Measurements from ENCODE around the gene GRB10. TPM values are rescaled to one million over a fixed set of nuclear protein-coding genes. Genes with fewer than 3 reads are reported as not detected.

Gene GRB10
- total and polyA plus RNA-seq, 5 experiments from 2014 or later: 0.47 to 2.9 (median 1.0) TPM

DNA sequence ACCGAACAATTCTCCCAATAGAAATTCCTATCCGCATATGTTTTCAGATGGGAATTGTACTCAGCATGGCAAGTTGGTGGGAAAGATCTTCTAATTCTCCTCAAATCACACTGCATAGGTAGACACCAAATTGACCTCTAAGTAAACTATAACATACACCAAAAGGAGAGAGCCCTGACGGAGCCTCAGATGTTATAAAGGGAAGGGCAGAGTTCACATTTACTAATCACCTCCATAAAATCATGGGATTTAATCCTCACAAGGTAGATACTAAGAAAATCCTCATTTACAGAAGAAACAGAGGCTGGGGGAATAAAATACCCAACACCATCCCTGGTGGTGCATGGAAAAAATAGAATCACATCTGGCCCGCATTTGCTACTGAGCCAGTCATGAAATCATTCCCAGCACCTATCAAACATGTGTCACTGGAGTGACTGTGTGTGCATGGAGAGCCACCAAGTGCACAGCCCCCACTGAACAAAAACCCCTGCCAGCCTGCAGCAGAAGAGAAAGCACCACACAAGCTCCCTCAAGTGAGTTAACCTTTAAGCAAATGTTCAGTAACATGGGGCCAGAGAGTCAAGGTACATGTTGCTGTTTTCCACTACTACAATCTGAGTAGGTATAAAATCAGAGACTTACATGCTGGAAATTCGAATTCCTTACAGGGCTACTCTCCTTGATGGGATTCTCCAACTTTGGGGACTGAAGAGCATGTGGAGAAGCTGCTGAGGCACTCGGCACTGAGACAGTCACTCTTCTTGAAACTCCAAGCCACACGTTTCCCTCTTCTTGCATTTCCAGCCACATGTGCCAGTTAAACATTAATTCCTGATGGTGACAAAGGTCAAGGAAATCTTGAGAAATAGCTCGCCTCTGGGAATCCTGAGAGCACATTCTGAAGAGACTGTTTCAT, 217.8 kb downstream of the GRB10 start, which contains the start of gene DDC:
Gene DDC (minus strand): TSS at position 766 of the 919 bp plus-strand sequence. CDS start 21,320 bp downstream, outside the sequence.
- DNase-seq (no peak), ATAC-seq (no peak)
- POLR2A ChIA-PET: no interaction called here
- H3K27me3 Mint-ChIP-seq: peaks cover 0 to 13% (median 9%) of the 10 kb centered on the region in 5 donors
- no peaks in the 10 kb centered on the region for H3K36me3 Mint-ChIP-seq
- H3K4me1 Mint-ChIP-seq: no peaks in the 10 kb centered on the region
- no peak within 1 kb of the TSS for H3K27ac Mint-ChIP-seq
- peaks cover 0 to 2% (median 0%) of the 10 kb centered on the region in 9 donors for H3K9me3 Mint-ChIP-seq
- no peak within 1 kb of the TSS for H3K4me3 Mint-ChIP-seq

DNA sequence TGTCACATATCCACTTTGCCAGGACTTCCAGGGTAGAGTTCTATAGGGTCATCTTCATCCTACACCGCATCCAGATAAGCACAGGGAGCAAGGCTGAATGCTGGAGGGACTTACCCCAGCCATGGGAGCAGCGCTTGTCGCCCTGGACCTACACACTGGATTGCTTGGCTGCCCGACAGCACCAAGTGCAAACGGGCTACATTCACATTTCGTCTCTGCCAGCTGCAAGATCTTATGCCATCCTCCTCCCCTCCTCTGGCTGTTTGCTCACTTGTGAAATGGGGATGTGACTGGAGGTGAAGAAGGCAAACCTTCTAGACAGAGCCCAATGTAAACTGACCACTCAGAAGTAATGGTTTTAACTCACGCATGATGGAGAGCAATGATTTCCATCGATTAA, 218.5 kb downstream of the GRB10 start:
- no peaks in the 10 kb centered on the region for H3K36me3 Mint-ChIP-seq
- H3K9me3 Mint-ChIP-seq: peaks cover 0 to 2% (median 0%) of the 10 kb centered on the region in 9 donors
- peaks cover 0 to 13% (median 9%) of the 10 kb centered on the region in 5 donors for H3K27me3 Mint-ChIP-seq
- POLR2A ChIA-PET: no interaction called here
- H3K27ac Mint-ChIP-seq: no peak overlapping the region
- H3K4me3 Mint-ChIP-seq: no peak overlapping the region
- no peaks in the 10 kb centered on the region for H3K4me1 Mint-ChIP-seq
- DNase-seq (no peak), ATAC-seq (no peak)

GRCh38 chr7:50562136-50562535, 220.6 kb downstream of the GRB10 start:
- peaks cover 7 to 24% (median 14%) of the 10 kb centered on the region in 5 donors for H3K27me3 Mint-ChIP-seq
- peaks cover 0 to 2% (median 0%) of the 10 kb centered on the region in 9 donors for H3K9me3 Mint-ChIP-seq
- no peak for DNase-seq
- POLR2A ChIA-PET: no interaction called here
- H3K27ac Mint-ChIP-seq: no peak overlapping the region
- ATAC-seq: no peak
- no peaks in the 10 kb centered on the region for H3K4me1 Mint-ChIP-seq
- H3K4me3 Mint-ChIP-seq: no peak overlapping the region
- H3K36me3 Mint-ChIP-seq: no peaks in the 10 kb centered on the region

DNA sequence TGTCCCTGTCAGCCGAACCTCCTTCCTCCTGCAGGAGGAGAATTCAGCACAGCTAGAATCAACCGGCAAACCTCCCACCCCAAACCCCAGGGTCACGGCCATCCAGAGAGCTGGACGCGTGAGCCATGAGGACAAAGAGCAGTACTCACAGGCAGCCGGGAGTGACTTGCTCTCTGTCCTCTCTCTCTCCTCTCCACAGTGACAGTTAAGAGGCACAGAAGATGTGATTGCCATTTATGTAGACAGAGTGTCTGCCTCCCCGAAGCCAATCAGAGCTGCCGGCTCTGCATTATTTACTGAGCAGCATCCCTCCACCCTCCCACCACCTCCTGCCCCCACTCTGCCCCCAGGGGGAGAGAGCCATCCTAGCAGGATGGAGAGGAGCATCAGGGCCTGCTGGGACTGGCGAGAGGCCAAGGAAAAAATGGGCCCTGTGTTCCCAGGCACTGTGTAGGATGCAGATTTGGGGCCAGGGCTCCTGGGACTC, 221.8 kb downstream of the GRB10 start:
- ATAC-seq (no peak), DNase-seq (no peak)
- Mint-ChIP-seq H3K27ac (no peak overlapping the region), H3K27me3 (peaks cover 7 to 29% (median 21%) of the 10 kb centered on the region in 5 donors), H3K9me3 (no peaks in the 10 kb centered on the region), H3K4me1 (no peaks in the 10 kb centered on the region), H3K36me3 (no peaks in the 10 kb centered on the region), H3K4me3 (no peak overlapping the region)
- POLR2A ChIA-PET: no interaction called here

- POLR2A ChIA-PET: no interaction called here
- H3K4me3 Mint-ChIP-seq: no peak overlapping the region
- H3K36me3 Mint-ChIP-seq: no peaks in the 10 kb centered on the region
- no peak for DNase-seq
- no peaks in the 10 kb centered on the region for H3K9me3 Mint-ChIP-seq
- no peak overlapping the region for H3K27ac Mint-ChIP-seq
- no peaks in the 10 kb centered on the region for H3K4me1 Mint-ChIP-seq
- peaks cover 7 to 31% (median 19%) of the 10 kb centered on the region in 5 donors for H3K27me3 Mint-ChIP-seq
- no peak for ATAC-seq
Measured at GRCh38 chr7:50559881-50560280, 222.8 kb downstream of the GRB10 start.

GRCh38 chr7:50558294-50559053, 224.2 kb downstream of the GRB10 start:
- Mint-ChIP-seq H3K36me3 (no peaks in the 10 kb centered on the region), H3K27ac (no peak overlapping the region), H3K4me3 (no peak overlapping the region), H3K4me1 (no peaks in the 10 kb centered on the region), H3K9me3 (no peaks in the 10 kb centered on the region), H3K27me3 (peaks cover 7 to 32% (median 19%) of the 10 kb centered on the region in 5 donors)
- ATAC-seq (no peak), DNase-seq (no peak)
- POLR2A ChIA-PET: no interaction called here

DNA sequence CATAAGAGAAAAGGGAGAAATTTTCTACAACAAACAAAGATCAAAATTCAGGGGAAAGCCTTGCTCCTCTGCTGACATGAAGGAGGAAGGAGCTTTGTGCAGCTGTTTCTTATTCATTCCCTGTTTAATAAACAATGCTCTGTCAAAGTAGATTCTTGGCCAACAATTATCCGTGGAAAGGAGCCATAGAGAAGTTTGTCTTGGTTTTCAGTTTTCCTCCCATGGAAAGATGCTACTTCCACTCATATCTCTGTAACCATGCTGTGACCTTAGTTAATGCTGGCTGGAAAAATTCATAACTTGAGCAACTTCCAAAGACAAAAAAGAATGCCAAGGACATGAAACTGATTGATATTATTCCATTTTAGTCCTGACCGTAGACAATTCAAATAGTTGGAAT, 225.6 kb downstream of the GRB10 start:
- POLR2A ChIA-PET: no interaction called here
- peaks cover 7 to 36% (median 21%) of the 10 kb centered on the region in 5 donors for H3K27me3 Mint-ChIP-seq
- ATAC-seq (no peak), DNase-seq (no peak)
- no peaks in the 10 kb centered on the region for H3K36me3 Mint-ChIP-seq
- H3K4me3 Mint-ChIP-seq: no peak overlapping the region
- no peaks in the 10 kb centered on the region for H3K4me1 Mint-ChIP-seq
- no peaks in the 10 kb centered on the region for H3K9me3 Mint-ChIP-seq
- H3K27ac Mint-ChIP-seq: no peak overlapping the region

DNA sequence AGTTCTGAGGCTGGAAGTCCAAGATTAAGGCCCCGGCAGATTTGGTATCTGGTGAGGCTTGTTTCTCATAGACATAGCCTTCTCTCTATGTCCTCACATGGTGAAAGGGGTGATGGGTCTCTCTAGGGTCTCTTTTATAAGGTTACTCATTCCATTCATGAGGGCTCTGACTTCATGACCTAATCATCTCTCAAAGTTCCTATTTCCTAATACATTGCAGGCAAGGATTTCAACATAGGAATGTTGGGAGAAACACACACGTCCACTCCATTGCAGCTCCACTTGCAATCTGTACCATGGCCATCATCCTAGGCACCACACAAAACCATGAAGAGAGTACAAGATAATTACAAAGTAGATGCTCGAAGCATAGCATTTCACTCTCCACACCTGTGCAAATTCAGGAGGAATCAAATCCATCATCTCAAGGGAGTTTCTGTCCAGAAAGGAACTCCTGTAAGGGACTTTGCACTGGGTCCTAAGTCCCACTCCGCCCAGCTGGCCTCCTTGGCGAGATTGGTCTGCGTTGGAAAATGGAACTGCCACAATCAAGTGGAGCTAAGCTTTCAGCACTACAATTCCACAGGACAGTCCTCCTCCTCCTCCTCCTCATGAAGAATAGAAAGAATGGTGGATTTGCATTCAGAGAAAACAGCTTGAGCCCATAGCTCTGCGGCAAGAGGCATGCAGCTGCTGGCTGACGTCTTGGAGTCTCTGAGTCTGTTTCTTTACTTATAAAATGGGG, 226.3 kb downstream of the GRB10 start:
- Mint-ChIP-seq H3K27me3 (peaks cover 8 to 34% (median 21%) of the 10 kb centered on the region in 5 donors), H3K4me3 (no peak overlapping the region), H3K36me3 (no peaks in the 10 kb centered on the region), H3K27ac (no peak overlapping the region), H3K9me3 (no peaks in the 10 kb centered on the region), H3K4me1 (no peaks in the 10 kb centered on the region)
- POLR2A ChIA-PET: no interaction called here
- ATAC-seq: no peak
- DNase-seq: no peak

- Mint-ChIP-seq H3K36me3 (no peaks in the 10 kb centered on the region), H3K4me3 (no peak overlapping the region), H3K4me1 (no peaks in the 10 kb centered on the region), H3K9me3 (no peaks in the 10 kb centered on the region), H3K27ac (no peak overlapping the region), H3K27me3 (peaks cover 9 to 34% (median 21%) of the 10 kb centered on the region in 5 donors)
- ATAC-seq (no peak), DNase-seq (no peak)
- POLR2A ChIA-PET: no interaction called here
Measured at GRCh38 chr7:50555594-50556140, 227.0 kb downstream of the GRB10 start.

DNA sequence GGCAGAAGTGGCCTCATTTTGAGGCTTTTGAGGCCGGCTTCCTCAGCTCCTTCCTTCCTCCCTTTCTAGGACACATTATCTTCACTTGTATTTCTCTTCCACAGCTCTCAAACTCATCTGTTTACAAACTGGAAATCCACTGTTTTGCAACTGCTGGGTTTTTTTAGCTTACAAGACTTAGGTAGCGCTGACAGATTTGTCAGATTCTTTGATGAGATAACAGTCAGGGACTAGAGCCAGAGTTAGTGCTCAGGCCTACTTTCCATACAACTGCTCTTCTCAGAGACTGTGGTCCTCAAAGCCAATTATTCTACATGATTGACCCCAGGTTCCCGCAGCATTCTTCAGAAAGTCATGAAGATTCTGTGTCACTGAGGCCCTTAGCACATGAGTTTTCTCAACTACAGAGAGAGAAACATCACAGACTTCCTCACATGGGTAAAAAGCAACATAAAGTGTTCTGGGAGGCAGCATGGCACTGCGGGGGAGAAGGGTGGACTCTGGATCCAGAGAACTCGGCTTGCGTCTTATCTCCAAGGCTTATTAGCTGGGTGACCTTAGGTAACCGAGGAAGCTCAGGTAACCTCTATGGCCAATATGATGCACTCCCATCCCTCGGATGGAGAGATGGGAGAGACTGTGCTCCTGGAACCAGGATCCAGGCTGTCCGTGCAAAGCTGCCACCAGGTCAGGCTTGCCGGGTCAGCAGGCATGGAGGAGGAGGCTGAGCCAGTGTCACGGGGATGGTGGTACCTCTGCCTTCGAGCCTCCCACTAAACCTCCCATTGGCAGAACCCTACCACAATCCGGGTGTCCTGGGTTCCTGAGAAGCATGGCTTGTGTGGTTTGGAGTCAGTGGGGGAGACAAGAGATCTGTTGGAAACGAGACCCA, 228.0 kb downstream of the GRB10 start:
- DNase-seq (no peak), ATAC-seq (no peak)
- Mint-ChIP-seq H3K36me3 (no peaks in the 10 kb centered on the region), H3K4me3 (no peak overlapping the region), H3K27me3 (peaks cover 9 to 32% (median 21%) of the 10 kb centered on the region in 5 donors), H3K9me3 (no peaks in the 10 kb centered on the region), H3K4me1 (no peaks in the 10 kb centered on the region), H3K27ac (no peak overlapping the region)
- POLR2A ChIA-PET: no interaction called here

- POLR2A ChIA-PET: no interaction called here
- no peak for ATAC-seq
- no peak for DNase-seq
- Mint-ChIP-seq H3K9me3 (no peaks in the 10 kb centered on the region), H3K27me3 (peaks cover 7 to 32% (median 18%) of the 10 kb centered on the region in 5 donors), H3K4me1 (no peaks in the 10 kb centered on the region), H3K36me3 (no peaks in the 10 kb centered on the region), H3K27ac (no peak overlapping the region), H3K4me3 (no peak overlapping the region)
Measured at GRCh38 chr7:50553973-50554372, 228.7 kb downstream of the GRB10 start.

All from naive thymus-derived CD8-positive, alpha-beta T cell (primary cell).